GM21447 (cell line): ENCODE results near the gene USO1.
"Not testable (repeated sequence)": the region's sequence is repeated elsewhere in the genome, so short reads cannot be mapped to it uniquely, and the experiment has no call there.

ENCODE experiments used
- ATAC-seq: cut with Tn5 transposase; IDR thresholded peaks from one replicate; pipeline ENCODE4 v1.9.1; 2021; ENCODE audit not compliant: unreplicated experiment

Gene USO1

GRCh38 chr4:75745721-75746199, 21.4 kb downstream of the USO1 start:
- no peak for ATAC-seq

- no peak for ATAC-seq
Observed at GRCh38 chr4:75752637-75753036, 28.3 kb downstream of the USO1 start.

- ATAC-seq = no peak
Observed at GRCh38 chr4:75769036-75769435, 44.7 kb downstream of the USO1 start.

- no peak for ATAC-seq
Observed at GRCh38 chr4:75771607-75772006, 47.2 kb downstream of the USO1 start.

GRCh38 chr4:75777589-75777988, 53.2 kb downstream of the USO1 start:
- ATAC-seq = no peak

- no peak for ATAC-seq
Observed at GRCh38 chr4:75779105-75779757, 54.9 kb downstream of the USO1 start.

GRCh38 chr4:75781305-75781704, 56.9 kb downstream of the USO1 start:
- ATAC-seq = no peak

GRCh38 chr4:75786526-75786925, 62.1 kb downstream of the USO1 start:
- no peak for ATAC-seq

- ATAC-seq = no peak
Observed at GRCh38 chr4:75786938-75787337, 62.6 kb downstream of the USO1 start.

- ATAC-seq = no peak
Observed at GRCh38 chr4:75790024-75790423, 65.6 kb downstream of the USO1 start.

- no peak for ATAC-seq
Observed at GRCh38 chr4:75800972-75801371, 76.6 kb downstream of the USO1 start.

- not testable (repeated sequence) for ATAC-seq
Observed at GRCh38 chr4:75806035-75806434, 81.7 kb downstream of the USO1 start.

- no peak for ATAC-seq
Observed at GRCh38 chr4:75817901-75818300, 93.5 kb downstream of the USO1 start.

- no peak for ATAC-seq
Observed at GRCh38 chr4:75819121-75819520, 94.7 kb downstream of the USO1 start.

GRCh38 chr4:75820197-75820596, 95.8 kb downstream of the USO1 start:
- ATAC-seq = no peak

GRCh38 chr4:75820676-75821075, 96.3 kb downstream of the USO1 start:
- ATAC-seq = no peak

GRCh38 chr4:75821216-75821615, 96.8 kb downstream of the USO1 start:
- ATAC-seq = no peak

- ATAC-seq = no peak
Observed at GRCh38 chr4:75821966-75822365, 97.6 kb downstream of the USO1 start.

- ATAC-seq = no peak
Observed at GRCh38 chr4:75822416-75822815, 98.0 kb downstream of the USO1 start.

GRCh38 chr4:75823812-75824211, 99.4 kb downstream of the USO1 start:
- ATAC-seq = no peak

- no peak for ATAC-seq
Observed at GRCh38 chr4:75830906-75831305, 106.5 kb downstream of the USO1 start.

- no peak for ATAC-seq
Observed at GRCh38 chr4:75831856-75832405, 107.6 kb downstream of the USO1 start.
